ENCODE measurements around the gene MT1A. TPM values are rescaled to one million over a fixed set of nuclear protein-coding genes. Genes with fewer than 3 reads are reported as not detected.

MT1A gene
- total and polyA plus RNA-seq, 10 of the 15 experiments (the other 5 are each of a cell fraction or from before 2014, with no cell fraction given), result not detected

GRCh38 chr16:56608043-56608875, 30.2 kb upstream of the MT1A start, which contains the start of gene MT2A (continued):
- TF ChIP-seq MEF2B (IDR thresholded peaks at IDR 0.05; ENCODE audit: partially characterized antibody, poor library complexity, severe bottlenecking) (no peak), DPF2 (IDR thresholded peaks at IDR 0.05) (peak; percentile 81), BCL3 (IDR thresholded peaks at IDR 0.05; ENCODE audit: borderline replicate concordance, insufficient read depth, low read depth, low read length, poor library complexity, severe bottlenecking) (no peak), NR2C2 (IDR thresholded peaks at IDR 0.05; ENCODE audit: borderline replicate concordance, control insufficient read depth, insufficient read length, low read depth) (no peak), PKNOX1 (IDR thresholded peaks at IDR 0.05) (no peak), SUZ12 (IDR thresholded peaks at IDR 0.05; ENCODE audit: unreplicated experiment) (no peak), MEF2A (IDR thresholded peaks at IDR 0.05; ENCODE audit: insufficient read depth, low read depth, low read length) (no peak), BMI1 (IDR thresholded peaks at IDR 0.05; ENCODE audit: borderline replicate concordance) (no peak), RAD51 (IDR thresholded peaks at IDR 0.05) (no peak), PRDM15 (CRISPR knock-in tag; IDR thresholded peaks at IDR 0.05) (no peak), IRF3 (IDR thresholded peaks at IDR 0.05) (no peak), SUPT20H (IDR thresholded peaks at IDR 0.05; ENCODE audit: borderline replicate concordance, control insufficient read depth, low read depth, low read length) (no peak), KDM1A (IDR thresholded peaks at IDR 0.05; ENCODE audit: borderline replicate concordance) (no peak), SREBF2 (IDR thresholded peaks at IDR 0.05; ENCODE audit: low read length) (no peak), TARDBP (IDR thresholded peaks at IDR 0.05; ENCODE audit: borderline replicate concordance) (no peak), PAX5 (IDR thresholded peaks at IDR 0.05; ENCODE audit: borderline replicate concordance, low read depth, low read length) (no peak), ATF2 (IDR thresholded peaks at IDR 0.05; ENCODE audit: low read length) (no peak), HCFC1 (IDR thresholded peaks at IDR 0.05; ENCODE audit: low read length) (no peak), CREM (IDR thresholded peaks at IDR 0.05; ENCODE audit: low read depth) (peak; percentile 38; the same call in 1 of the 2 replicates), SP1 (IDR thresholded peaks at IDR 0.05; ENCODE audit: low read depth, low read length) (no peak), EGR1 (IDR thresholded peaks at IDR 0.05; ENCODE audit: borderline replicate concordance in 1 of 2, low read depth in 2 of 2, low read length in 2 of 2) (no peak), BACH1 (IDR thresholded peaks at IDR 0.05; ENCODE audit: borderline replicate concordance) (peak; percentile 89; the same call in 1 of the 2 replicates)

All from GM12878 (cell line).